Keratinocyte (primary cell): ENCODE results near the gene CFAP300.

Experiments
- EZH2 ChIP-seq: IDR thresholded peaks from one replicate; pipeline ENCODE4 v1.6.1; 2012; ENCODE audit warnings: inconsistent platforms, mild to moderate bottlenecking, low read length, moderate library complexity
- TF ChIP-seq, protein P1 (sequence below), 3 experiments: IDR thresholded peaks in 1 of 3; conservative IDR thresholded peaks in 1 of 3; optimal IDR thresholded peaks in 1 of 3; 2 replicates in 2 of 3; 3 replicates in 1 of 3; pipeline versions ENCODE3 to v1.5.1; 2011; ENCODE audit warnings: low read length in 3 of 3, mild to moderate bottlenecking in 3 of 3, moderate library complexity in 2 of 3, control low read depth in 1 of 3, inconsistent platforms in 1 of 3; ENCODE audit not compliant: insufficient read depth in 2 of 3; ENCODE audit errors: extremely low read depth in 1 of 3

- TF ChIP-seq, protein P1, sequence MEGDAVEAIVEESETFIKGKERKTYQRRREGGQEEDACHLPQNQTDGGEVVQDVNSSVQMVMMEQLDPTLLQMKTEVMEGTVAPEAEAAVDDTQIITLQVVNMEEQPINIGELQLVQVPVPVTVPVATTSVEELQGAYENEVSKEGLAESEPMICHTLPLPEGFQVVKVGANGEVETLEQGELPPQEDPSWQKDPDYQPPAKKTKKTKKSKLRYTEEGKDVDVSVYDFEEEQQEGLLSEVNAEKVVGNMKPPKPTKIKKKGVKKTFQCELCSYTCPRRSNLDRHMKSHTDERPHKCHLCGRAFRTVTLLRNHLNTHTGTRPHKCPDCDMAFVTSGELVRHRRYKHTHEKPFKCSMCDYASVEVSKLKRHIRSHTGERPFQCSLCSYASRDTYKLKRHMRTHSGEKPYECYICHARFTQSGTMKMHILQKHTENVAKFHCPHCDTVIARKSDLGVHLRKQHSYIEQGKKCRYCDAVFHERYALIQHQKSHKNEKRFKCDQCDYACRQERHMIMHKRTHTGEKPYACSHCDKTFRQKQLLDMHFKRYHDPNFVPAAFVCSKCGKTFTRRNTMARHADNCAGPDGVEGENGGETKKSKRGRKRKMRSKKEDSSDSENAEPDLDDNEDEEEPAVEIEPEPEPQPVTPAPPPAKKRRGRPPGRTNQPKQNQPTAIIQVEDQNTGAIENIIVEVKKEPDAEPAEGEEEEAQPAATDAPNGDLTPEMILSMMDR (optimal IDR thresholded peaks at IDR 0.05 in 1 of 3, IDR thresholded peaks at IDR 0.05 in 1 of 3, conservative IDR thresholded peaks at IDR 0.05 in 1 of 3; ENCODE audit: extremely low read depth in 1 of 3, insufficient read depth in 2 of 3, low read length in 3 of 3), result no peak
- no peak for TF ChIP-seq EZH2
These were observed 34.1 kb downstream of the CFAP300 start for GRCh38 chr11:102081313-102081712.
